ENCODE data around the gene HRCT1.

- TF ChIP-seq TAF1 (IDR thresholded peaks at IDR 0.05; ENCODE audit: low read depth, low read length) (no peak), SPI1 (IDR thresholded peaks at IDR 0.05; ENCODE audit: low read depth, low read length) (no peak), POLR2A (IDR thresholded peaks at IDR 0.05; ENCODE audit: low read depth, low read length) (no peak), POU2F2 (IDR thresholded peaks at IDR 0.05; ENCODE audit: low read depth, low read length) (no peak), POLR2AphosphoS5 (IDR thresholded peaks at IDR 0.05; ENCODE audit: low read depth, low read length) (no peak), PAX5 (IDR thresholded peaks at IDR 0.05; ENCODE audit: insufficient read depth, low read length, severe bottlenecking) (no peak)
Measured at GRCh38 chr9:35862328-35862727, 43.7 kb upstream of the HRCT1 start.

Data from GM12891 (cell line).